GM10266 (cell line): ENCODE data around the gene IL1R2.

Experiments
- DNase-seq: peaks from one replicate; pipeline ENCODE4 v3.0.0; 2012; ENCODE audit errors: extremely low spot score
- TF ChIP-seq, protein P1 (sequence below): IDR thresholded peaks from 2 replicates; pipeline ENCODE4 v1.5.1; 2012; ENCODE audit warnings: mild to moderate bottlenecking, low read depth; ENCODE audit not compliant: control insufficient read depth, insufficient read depth; ENCODE audit errors: missing control alignments

Gene IL1R2

DNA sequence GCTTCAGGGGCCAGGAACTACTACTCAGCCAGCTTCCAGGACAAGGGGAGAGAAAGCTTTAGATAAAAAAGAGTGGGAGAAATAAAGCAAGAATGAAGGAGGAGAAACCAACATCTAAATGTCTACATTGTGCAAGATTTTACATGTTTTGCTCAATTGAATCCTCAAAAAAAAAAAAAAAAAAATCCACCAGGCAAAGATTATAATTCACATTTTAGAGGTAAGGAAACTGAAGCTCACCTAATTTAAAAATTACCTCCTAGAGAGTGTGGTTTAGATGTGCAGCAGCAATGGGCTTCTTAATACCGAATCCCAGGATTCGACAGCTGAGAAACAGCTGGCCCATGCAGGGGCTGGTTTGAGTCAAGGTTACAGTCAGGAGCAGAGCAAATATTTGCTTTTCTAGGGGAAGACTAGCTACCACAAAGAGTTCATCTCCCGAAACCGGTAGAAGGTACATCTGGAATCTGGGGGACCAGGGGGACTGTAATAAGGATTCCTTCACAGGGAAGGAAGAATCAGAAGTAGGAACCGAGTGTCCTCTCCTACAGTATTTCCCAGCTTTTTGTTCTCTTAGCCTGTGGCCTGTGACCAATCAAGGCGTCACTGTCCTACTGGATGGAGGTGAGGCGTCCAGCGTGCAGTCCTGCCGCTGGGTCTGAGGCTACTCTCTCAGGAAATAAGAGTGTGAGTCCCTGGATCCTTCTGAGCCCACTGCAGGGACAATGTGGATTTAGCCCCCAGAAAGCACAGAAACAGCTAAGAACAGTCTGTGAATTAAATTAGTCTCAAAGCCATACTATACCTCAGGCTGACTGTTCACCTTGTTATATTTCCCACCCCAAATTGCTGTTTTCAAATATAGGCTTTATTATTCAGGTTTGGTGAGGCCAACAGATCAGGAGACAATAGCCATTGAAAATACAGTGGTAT lies 42.3 kb downstream of the IL1R2 start:
- TF ChIP-seq, protein P1, sequence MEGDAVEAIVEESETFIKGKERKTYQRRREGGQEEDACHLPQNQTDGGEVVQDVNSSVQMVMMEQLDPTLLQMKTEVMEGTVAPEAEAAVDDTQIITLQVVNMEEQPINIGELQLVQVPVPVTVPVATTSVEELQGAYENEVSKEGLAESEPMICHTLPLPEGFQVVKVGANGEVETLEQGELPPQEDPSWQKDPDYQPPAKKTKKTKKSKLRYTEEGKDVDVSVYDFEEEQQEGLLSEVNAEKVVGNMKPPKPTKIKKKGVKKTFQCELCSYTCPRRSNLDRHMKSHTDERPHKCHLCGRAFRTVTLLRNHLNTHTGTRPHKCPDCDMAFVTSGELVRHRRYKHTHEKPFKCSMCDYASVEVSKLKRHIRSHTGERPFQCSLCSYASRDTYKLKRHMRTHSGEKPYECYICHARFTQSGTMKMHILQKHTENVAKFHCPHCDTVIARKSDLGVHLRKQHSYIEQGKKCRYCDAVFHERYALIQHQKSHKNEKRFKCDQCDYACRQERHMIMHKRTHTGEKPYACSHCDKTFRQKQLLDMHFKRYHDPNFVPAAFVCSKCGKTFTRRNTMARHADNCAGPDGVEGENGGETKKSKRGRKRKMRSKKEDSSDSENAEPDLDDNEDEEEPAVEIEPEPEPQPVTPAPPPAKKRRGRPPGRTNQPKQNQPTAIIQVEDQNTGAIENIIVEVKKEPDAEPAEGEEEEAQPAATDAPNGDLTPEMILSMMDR = no peak
- no peak for DNase-seq

DNA sequence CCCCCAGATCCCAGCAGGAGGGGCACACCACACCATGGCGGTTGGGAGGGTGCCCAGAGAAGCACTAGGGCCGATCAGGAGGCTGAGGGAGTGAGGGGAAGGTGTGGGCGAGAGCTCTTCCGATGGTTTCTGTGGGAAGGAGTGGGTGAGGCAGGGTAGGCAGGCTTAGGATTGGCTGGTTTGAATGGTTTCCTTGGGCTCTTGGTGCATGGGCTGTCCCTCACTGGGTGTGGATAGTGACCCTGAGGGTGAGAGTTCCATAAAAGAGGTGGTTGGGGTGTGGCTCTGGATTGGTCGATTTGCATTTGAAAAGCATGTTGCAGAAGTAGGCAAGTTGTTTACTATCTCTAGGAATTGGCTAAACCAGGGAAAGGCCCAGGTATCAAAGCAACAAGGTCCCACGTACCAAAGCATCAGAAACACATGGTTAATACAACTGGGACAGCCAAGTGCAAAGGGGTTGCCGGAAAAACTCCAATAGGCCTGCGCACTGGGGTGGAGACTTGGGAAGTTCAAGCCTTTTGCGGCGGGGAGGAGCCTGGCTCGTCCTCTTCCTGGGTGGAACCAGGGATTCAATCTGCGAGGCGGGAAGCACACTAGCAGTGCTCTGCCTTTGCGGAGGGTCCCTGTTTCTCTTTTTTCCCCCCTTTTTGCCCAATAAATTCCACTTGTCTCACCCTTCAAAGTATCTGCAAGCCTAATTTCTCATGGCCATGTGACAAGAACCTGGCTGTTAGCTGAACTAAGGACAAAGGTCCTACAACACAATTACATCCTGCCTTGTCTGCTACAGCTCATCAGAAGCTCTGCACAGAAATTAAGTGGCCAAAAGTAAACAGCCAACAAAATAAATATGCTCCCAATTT lies 43.2 kb downstream of the IL1R2 start:
- TF ChIP-seq, protein P1 = no peak

DNA sequence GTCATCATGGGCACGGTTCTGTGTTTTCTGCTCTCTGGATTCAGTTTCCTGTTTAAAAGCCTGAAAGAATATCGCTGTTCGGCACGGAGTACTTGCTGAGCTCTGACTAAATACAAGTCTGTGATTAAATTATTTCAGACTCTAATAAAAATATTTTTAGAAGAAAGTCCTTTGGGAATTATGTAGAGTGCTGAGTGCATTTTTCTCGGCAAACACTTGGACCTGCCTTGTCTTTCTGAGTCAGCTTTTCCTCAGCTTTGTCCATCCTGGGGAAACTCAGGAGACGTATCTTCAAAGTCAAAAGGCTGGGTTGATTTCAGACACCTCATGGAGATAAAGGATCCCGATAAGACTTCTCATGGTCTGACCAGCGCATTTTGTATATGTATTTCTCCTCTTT lies 45.9 kb downstream of the IL1R2 start:
- DNase-seq = no peak
- TF ChIP-seq, protein P1 = no peak

More for the DNA sequence above, 43.2 kb downstream of the IL1R2 start:
- DNase-seq = no peak

DNA sequence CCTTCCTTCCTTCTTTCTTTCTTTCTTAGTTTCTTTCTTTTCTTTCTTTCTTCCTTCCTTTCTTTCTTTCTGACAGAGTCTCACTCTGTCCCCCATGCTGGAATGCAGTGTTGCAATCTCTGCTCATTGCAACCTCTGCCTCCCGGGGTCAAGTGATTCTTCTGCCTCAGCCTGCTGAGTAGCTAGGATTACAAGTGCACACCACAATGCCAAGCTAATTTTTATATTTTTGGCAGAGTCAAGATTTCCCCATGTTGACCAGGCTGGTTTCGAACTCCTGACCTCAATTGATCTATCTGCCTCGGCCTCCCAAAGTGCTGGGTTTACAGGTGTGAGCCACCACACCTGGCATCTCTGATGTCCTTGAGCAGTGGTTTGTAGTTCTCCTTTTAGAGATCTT lies 48.5 kb downstream of the IL1R2 start:
- no peak for DNase-seq
- TF ChIP-seq, protein P1 = no peak

DNA sequence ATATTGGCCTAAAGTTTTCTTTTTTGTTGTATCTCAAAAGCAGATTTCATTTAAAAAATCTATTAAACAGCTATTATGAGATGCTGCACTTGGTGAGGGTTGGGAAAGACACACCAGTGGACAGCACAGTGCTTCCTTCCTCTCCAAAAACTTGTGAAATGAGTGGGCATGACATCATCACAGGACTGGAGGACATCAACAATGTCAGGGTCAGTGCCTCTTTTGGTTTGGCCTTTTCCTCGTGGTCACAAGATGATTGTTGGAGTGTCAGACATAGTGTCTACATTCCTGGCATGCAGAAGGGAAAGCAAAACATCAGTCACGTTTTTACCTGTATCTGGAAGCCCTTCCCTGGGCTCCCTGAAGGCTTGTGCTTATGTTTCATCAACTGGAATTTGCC lies 49.6 kb downstream of the IL1R2 start:
- no peak for DNase-seq
- TF ChIP-seq, protein P1 = no peak

DNA sequence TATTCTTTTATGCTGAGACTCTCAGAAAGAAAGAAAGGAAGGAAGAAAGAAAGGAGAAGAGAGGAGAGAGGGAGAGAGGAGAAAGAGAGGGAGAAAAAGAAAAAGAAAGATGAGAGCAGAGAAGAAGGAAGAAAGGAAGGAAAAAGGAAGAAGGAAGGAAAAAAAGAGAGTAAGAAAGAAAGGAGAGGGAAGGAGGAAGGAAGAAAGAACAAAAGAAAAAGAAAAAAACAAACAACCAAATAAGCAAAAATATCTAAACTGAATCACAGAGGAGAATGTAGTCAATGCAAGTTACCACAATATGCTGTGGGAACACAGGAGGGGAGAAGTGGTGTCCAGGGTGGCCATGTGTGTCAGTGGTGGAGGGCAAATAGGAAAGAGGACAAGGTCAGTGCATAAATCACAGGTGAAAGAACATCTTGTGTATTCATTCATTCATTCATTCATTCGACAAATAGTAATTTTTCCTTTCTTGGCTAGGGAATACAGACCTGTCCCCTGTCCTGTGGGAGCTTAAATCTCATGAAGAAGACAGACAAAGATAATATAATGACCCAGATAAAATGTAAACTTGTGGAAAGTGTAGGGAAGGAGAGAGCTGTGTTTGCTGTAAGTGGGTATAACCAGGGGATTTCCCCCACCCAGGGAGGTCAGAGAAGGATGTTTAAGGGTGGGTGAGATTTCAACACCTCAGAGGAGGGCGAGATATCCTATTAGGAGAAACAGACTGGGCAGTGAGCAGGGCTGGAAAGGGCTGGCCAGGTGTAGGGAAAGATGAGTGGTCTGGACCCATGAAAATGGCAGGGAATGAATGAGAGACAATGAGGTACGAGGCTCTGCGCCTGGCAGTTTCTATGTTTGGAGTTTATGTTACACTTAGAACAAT lies 50.7 kb downstream of the IL1R2 start:
- TF ChIP-seq, protein P1 = no peak

More for the DNA sequence above, 50.7 kb downstream of the IL1R2 start:
- no peak for DNase-seq
